Fibroblast of upper back skin (primary cell): ENCODE measurements around the gene HNRNPL.
"Not testable (repeated sequence)": the region's sequence is repeated elsewhere in the genome, so short reads cannot be mapped to it uniquely, and the experiment has no call there.

Source experiments
- DNase-seq: peaks from one replicate; pipeline ENCODE4 v3.0.0-alpha.2; 2013

Gene HNRNPL

DNA sequence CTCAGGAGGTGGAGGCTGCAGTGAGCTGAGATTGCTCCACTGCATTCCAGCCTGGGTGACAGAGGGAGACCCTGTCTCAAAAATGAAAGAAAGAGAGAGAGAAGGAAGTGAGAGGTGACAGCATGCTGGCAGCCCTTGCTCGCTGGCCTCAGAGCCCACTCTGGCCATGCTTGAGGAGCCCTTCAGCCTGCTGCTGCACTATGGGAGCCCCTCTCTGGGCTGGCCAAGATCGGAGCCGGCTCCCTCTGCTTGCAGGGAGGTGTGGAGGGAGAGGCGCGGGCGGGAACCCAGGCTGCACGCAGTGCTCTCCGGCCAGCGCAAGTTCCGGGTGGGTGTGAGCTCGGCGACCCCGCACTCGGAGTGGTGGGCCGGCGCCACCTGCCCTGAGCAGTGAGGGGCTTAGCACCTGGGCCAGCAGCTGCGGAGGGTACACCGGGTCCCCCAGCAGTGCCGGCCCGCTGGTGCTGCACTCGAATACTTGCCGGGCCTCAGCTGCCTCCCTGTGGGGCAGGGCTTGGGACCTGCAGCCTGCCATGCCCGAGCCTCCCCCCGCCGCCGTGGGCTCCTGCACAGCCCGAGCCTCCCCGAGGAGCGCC is 28.5 kb downstream of the HNRNPL start:
- not testable (repeated sequence) for DNase-seq

DNA sequence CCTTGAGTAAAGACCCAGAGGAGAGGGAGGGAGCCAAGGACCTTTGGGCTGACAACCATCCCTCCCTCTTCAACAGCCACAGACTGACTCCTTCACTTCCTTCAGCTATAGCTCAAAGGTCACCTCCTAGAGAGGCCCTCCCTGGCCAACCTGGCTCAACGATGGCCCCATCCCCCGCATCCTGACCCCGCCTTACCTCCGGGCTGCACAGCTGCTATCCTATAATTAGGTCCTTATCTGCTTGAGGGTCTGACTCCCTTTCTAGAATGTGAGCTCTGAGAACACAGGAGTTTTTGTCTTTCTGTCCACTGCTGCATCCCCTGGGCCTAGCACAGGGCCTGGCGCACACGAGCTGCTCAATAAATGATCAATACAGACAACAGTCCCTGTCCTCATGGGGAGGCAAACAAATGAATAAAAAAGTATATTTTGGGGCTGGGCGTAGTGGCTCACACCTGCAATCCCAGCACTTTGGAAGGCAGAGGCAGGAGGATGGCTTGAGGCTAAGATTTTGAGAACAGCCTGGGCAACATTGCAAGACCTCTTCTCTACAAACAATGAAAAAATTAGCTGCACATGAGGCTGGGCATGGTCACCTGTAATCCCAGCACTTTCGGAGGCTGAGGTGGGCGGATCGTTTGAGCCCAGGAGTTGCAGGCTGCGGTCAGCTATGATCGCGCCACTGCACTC is 30.4 kb downstream of the HNRNPL start:
- no peak for DNase-seq

DNA sequence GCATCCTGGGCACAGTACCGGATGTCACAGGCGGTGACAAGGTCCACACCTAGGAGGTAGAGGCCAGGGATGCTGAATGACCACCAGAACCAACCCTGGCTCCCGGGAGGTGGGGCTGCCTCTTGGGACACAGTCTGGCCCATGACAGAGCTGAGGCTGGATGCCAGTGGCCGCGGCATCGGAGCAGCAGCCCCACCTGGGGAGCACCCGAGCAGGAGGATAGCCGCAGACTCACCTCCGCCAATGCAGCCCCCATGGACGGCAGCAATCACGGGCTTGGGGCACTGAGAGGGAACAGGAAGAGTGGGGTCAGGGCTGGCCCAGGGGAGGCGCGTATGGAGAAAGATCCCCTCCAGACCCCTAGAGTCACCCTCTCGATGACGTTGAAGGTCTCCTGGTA is 32.7 kb downstream of the HNRNPL start:
- DNase-seq, result no peak

DNA sequence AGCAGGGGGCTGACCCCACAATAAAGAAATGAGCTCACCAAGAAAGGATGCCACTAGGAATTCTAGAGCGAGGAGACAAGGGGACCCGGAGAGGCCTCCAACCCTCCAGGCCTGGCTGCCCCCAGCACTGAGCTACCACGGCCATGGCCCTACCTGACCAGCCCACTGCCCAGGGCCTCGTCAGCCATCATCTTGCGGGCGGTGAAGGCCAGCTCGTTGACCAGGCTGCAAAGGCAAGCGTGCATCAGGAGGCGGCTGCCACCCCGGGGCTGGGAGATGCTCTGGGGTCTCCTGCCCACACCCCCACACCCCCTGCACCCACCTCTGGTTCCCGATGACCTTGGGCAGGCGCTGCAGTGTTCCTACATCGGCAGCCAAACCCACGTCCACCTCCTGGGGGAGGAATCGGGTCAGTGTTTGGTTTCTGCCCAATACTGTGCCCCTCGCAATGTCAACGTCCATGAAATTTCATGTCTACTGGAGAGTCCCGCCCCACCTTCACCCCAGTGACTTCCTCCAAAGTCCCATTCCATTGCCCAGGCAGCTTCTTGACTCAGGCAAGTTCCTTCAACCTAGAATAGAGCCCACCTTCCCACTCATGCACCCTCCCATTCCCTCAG is 33.5 kb downstream of the HNRNPL start:
- DNase-seq, result no peak

DNA sequence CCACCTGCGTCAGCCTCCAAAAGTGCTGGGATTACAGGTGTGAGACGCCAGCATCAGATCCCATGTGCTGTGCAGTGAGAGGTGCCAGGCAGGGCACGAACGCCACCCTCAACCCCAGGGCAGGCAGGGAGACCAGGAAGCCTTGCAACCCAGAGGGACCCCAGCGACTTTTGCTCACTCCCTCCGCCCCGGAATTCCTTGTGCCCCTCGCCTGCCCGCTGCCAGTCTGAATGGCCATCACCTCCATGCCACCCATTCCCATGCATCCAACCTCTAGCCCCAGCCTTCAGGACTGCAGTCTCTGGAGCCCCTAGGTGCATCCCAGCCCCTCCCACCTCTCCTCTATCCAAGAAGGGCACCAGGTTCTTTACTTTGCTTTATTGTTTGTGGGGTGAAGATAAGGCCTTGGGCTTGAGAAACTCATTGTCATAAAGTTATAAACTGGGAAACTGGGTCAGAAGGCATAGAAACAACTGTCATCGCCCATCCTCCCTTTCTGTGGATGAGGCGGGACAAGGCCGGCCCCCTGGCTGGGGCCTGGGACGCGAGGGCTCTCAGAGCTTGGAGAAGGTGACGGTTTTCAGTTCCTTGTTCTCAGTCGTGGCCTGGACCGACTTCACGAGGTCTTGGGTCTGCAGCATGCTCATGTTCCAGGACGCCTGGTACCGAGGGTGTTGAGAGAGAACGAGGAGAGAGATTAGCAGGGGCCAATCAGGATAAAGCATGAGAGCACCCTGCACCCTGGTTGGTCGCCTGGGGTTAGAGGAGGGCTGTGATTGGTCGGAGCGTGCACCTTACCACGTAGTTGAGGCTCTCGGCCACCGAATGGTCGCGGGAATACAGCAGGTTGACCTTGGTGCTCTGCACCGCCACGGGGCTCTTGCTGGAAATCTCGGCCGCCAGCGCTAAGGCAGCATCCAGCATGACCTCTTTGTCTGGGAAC is 34.5 kb downstream of the HNRNPL start:
- DNase-seq, result no peak

DNA sequence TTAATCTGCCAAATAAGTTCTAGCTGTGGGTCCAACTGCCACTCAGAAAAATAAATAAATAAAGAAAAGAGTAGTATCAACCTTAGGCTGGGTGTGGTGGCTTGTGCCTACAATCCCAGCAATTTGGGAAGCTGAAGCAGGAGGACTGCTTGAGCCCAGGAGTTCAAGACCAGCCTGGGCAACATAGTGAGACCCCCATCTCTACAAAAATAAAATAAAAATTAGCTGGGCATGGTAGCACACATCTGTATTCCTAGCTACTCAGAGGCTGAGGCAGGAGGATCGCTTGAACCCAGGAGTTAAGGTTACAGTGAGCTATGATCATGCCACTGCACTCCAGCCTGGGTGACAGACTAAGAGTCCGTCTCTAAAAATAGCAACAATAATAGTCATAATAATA is 35.9 kb downstream of the HNRNPL start:
- DNase-seq, result not testable (repeated sequence)

DNA sequence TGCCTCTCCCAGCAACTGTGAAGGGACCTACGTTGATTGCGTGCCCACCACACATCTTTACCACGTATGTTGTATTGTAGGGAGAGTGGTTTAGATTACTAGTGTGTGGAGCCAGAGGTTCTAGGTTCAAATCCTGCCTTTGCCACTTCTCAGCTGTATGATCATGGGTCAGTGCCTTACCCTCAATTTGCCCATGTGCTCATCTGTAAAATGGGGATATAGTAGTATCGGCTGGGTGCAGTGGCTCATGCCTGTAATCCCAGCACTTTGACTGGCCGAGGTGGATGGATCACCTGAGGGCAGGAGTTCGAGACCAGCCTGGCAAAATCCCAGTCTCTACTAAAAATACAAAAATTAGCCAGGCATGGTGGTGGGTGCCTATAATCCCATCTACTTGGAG is 36.5 kb downstream of the HNRNPL start:
- DNase-seq, result no peak

DNA sequence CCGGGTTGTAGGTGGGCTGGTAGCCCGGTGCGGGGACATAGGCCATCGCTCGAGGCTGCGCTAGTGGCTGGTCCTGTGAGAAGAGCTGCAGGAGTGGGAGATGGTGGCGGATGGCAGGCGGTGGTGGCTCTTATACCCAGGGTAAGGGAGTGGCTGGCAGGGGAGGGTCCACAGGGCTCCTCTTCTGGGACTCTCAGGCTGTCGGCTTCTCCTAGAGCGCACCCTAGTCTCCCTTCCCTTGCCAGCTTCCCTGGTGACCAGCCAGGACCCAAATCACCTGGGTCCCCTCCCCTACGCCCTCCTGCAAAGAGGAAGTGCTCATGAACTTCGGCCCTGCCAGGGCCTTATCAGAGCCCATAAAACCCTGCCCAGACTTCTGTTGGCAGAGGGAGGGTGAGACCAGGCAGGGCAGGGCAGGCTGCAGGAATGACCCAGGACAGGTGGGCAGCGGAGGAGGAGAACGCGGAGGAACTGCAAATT is 36.9 kb downstream of the HNRNPL start, which contains the start of gene LGALS4:
Gene LGALS4 (minus strand): TSS at position 105 of the 480 bp plus-strand sequence. CDS start 59 bp downstream, at position 46.
- DNase-seq, result no peak

DNA sequence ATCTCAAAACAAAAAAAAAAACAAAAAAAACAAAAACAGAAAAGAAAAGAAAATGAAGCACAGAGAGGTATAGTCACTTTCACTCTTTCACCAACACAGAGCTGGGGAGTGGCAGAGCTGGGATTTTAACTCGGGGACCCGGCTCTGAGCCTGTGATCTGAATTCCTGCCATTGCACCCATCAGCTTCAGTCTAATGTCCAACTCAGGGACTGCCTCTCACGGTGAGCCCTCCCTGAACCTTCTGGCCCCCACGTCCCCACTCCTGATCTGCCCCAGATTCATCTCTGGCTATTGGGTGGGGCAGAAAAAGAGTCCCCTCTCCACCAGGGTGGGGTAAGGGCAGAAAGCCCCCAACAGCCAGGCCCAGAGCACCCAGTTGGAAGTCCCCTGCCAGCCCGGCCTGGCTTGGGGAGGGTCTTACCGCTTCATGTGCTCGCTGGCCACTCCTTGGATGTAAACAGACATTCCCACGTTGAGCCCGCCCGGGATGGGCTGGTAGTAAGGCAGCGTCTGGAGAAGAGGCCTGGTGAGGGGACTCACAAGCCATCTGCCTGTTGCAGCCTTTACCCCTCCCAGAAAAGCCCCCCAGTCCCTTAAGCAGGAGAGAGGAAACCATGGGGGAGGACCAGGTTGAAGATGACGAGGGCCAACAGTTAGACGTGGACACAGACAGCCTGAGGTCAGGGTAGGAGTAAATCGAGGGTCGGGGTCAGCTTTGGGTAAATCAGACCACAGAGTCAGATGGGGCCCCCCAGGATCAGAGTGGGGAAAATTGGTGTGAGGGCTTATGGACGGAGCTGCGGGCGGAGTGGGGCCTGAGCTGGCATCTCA is 37.6 kb downstream of the HNRNPL start:
- no peak for DNase-seq

DNA sequence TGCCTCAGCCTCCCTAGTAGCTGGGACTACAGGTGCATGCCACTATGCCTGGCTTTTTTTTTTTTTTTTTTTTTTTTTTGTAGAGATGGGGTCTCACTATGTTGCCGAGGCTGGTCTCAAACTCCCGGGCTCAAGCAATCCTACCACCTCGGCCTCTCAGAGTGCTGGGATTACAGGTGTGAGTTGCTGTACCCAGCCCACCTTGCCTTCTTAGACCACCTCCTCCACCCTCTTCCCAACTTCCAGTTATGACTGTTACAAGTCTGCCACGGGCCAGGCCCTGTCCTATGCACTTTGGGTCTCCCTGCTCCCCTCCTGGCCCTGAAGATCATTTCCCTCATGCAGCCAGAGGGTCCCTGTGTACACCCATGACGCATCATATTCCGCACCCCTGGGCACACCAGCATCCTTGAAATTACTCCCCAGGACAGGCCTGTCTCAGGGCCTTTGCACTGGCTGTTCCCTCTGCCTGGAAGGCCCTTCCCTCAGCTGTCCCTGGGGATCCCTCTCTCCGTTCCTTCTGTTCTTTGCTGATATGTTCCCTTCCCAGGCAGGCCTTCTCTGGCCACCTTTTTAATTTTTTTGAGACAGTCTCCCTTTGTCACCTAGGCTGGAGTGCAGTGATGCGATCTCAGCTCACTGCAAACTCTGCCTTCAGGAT is 40.1 kb downstream of the HNRNPL start:
- DNase-seq, result no peak

DNA sequence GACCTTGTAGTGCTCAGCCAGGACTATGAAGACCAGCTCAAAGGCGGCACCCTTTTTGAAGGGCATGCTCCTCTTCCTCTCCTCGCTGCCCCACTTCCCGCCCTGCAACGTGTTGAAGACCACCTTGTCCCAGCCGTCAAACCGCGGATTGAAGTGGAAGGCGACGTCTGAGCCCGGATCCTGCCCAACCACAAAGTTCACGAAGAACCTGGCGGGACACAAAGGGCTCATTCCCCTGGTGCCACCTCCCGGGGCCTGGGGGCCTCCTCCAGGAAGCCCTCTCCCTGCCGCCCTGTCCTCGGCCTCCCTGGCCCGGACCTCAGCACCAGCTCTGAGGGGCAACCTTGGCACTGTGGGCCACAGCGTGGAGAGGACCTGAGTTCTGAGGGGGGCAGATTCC is 41.0 kb downstream of the HNRNPL start:
- DNase-seq, result no peak

DNA sequence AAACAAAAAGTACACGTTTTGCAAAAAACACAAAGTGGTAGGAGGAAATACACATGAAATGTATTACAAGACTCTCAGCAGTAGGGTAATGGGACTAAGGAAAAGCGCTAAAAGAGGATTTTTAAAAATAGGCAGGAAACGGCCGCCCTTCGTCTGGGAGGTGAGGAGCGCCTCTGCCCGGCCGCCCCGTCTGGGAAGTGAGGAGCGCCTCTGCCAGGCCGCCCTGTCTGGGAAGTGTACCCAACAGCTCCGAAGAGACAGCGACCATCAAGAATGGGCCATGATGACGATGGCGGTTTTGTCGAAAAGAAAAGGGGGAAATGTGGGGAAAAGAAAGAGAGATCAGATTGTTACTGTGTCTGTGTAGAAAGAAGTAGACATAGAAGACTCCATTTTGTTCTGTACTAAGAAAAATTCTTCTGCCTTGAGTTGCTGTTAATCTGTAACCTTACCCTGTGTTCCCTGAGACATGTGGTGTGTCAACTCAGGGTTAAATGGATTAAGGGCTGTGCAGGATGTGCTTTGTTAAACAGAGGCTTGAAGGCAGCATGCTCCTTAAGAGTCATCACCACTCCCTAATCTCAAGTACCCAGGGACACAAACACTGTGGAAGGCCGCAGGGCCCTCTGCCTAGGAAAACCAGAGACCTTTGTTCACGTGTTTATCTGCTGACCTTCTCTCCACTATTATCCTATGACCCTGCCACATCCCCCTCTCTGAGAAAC is 42.2 kb downstream of the HNRNPL start:
- DNase-seq, result not testable (repeated sequence)

DNA sequence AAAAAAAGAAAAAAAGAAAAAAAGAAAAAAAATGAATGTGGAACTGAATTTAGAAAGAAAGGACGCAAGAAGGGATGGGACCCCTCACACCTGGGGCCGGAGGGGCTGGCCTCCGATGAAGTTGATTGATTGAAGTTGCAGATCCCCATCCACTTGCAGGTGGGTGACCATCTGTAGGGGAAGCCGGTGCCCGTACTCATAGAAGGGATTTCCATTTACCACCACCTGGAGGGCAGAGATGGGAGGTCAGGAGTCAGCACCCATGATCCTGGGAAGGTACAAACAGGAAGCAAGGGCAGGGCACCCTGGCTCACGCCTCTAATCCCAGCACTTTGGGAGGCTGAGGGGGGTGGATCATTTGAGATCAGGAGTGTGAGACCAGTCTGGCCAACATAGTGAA is 43.4 kb downstream of the HNRNPL start:
- no peak for DNase-seq

DNA sequence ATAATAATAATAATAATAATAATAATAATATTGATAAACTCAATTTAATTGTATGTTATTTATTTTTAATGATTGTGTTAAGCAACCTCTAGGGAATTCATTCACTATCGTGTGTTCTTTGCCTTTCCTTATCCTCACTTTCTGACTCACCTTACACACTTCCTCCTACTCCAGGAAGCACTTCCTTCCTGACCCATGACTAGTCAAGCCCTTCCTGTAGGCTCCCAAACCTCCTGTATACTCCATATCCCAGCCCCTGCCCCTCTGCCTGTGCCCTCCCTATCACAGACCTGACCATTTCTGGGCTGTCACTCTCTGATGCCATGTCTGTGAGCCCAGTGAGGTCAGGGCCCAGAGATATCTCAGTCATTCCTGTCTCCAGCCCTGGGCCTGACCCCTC is 44.6 kb downstream of the HNRNPL start:
- DNase-seq, result no peak

DNA sequence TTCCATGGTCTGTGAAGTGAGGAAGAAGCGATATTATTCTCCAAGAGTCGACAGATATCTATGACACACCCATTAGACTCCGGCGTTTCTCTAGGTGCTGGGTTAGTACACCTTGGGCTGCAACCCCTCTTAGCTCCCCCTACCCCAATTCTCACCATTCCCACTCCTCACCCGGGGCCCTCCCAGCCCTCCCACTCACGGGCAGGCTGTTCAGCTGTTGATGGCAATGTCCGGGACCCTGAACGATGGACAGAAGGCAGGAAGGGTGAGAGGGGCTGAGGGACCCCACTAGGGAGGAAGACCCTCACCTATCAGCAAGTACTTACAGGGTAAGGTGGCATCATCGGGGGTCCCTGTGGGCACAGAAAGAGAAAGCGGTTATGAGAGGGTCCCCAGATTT is 46.2 kb downstream of the HNRNPL start:
- no peak for DNase-seq

DNA sequence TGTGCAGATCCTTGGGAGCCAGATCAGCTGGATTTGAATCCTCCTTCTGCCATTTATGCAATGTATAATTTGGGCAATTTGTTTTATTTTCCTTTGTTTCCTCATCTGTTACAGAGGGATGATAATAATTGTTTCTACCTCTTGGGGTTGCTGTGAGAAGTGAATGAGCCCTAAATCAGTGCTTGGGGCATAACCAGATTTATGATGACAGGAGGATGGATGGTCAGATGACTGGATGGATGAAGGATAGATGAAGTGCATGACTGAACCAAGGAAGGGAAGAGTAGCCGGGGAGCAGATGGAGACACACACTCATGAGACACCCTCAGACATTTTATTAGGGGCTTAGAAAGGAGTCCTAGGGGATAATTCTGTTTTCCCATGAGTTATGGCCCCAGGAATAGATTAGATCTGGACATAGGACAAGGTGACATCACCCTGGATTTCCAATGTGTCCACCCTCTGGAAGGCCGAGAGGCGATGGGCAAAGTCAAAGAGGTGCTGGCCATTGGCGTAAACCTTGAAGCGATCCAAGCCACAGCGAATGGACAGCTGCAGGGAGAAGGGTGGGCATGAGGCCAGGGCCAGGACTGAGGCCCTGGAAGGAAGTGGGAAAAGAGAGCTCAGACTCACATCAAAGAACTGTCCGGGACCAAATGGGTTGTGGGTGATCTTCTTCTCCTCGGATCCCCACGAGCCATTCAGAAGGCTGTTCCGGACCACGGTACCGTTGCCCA is 48.3 kb downstream of the HNRNPL start:
- DNase-seq, result no peak

DNA sequence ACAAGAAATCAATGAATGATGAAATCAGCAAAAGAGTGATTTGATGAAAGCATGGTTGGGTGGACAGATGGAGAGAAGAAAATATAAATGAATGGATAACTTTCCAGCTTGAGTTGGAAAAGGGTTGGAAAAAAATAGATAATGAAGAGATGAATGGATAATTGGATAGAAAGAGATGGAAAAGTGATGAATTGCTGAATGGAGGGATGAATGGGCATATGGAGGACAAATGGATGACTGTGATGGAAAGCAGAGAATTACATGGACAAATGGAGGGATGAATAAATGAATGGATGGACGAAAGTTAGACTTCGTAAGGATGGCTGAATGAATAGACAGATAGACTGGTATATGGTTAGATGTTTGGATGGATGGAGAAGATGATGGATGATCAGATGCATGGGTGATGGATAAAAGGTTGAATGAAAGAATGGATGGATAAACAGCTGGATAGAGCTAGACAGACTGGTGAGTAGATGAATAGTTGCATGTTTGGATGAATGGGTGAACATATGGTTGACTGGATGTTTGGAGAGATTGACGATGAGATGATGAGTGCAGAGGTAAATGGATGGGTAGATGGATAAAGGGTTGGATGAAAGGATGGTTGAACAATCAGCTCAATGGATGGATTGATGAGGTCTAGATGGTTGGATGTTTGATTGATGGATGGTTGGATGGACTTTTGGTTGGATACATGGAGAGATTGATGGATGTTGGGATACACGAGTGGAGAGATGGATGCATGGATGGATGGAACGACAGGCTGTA is 49.0 kb downstream of the HNRNPL start:
- DNase-seq, result no peak

DNA sequence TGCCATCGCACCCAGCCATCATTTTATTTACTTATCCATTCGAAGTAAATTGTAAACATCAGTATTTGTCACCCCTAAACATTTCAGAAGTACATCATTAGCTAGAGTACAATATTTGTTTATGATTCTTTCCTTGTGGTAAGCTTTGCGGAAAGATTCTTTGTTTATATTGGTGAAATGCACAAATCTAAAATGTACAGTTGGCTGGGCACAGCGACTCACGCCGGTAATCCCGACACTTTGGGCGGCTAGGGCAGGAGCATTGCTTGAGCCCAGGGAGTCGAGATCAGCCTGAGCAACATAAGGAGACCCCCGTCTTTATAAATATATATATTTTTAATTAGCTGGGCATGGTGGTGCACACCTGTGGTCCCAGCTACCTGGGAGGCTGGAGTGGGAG is 50.7 kb downstream of the HNRNPL start:
- DNase-seq, result no peak

DNA sequence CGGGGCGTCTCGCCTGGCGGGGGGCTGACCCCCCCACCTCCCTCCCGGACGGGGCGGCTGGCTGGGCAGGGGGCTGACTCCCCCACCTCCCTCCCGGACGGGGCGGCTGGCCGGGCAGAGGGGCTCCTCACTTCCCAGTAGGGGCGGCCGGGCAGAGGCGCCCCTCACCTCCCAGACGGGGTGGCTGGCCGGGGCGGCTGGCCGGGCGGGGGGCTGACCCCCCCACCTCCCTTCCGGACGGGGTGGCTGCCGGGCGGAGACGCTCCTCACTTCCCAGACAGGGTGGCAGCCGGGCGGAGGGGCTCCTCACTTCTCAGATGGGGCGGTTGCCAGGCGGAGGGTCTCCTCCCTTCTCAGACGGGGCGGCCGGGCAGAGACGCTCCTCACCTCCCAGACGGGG is 52.0 kb downstream of the HNRNPL start:
- not testable (repeated sequence) for DNase-seq
